Esophagus muscularis mucosa (tissue), 4 donors: ENCODE data around the gene TRAK1. TPM values are rescaled to one million over a fixed set of nuclear protein-coding genes. Genes with fewer than 3 reads are reported as not detected.

Source experiments
- DNase-seq: peaks from one replicate; pipeline ENCODE4 v3.0.0-alpha.2; 2017; ENCODE audit errors: extremely low spot score
- H3K27ac ChIP-seq, 4 donors: fragments of 200-600 bp; sonication (generic); replicated peaks in 1 of 4; 1 replicate in 3 of 4; 2 replicates in 1 of 4; pipeline ENCODE4 v1.5.1; 2016 to 2019; ENCODE audit warnings: mild to moderate bottlenecking in 1 of 4
- H3K27me3 ChIP-seq, 4 donors: fragments of 200-600 bp; sonication (generic); one replicate each; pipeline versions ENCODE4 v1.5.1 to v1.6.0; 2016 to 2019
- H3K36me3 ChIP-seq, 4 donors: fragments of 200-600 bp; sonication (generic); one replicate each; pipeline ENCODE4 v1.5.1; 2016 to 2019
- H3K4me1 ChIP-seq, 4 donors: fragments of 200-600 bp; sonication (generic); one replicate each; pipeline ENCODE4 v1.5.1; 2016 to 2019
- H3K4me3 ChIP-seq, 4 donors: fragments of 200-600 bp; sonication (generic); 1 replicate in 2 of 4; 2 replicates in 2 of 4; pipeline ENCODE4 v1.5.1; 2016 to 2019; ENCODE audit warnings: mild to moderate bottlenecking in 4 of 4, moderate library complexity in 1 of 4
- H3K9me3 ChIP-seq, 4 donors: fragments of 200-600 bp; sonication (generic); 1 replicate in 3 of 4; 2 replicates in 1 of 4; pipeline ENCODE4 v1.5.1; 2016 to 2019
- CTCF ChIP-seq, 3 experiments: fragments of 200-600 bp in 2 of 3; fragments of 450-650 bp in 1 of 3; sonication (generic) in 2 of 3; IDR thresholded peaks; one replicate each; pipeline ENCODE4 v1.5.1; 2017 to 2019; ENCODE audit warnings: antibody characterized with exemption in 3 of 3, mild to moderate bottlenecking in 2 of 3, moderate library complexity in 1 of 3
- EP300 ChIP-seq: sonication (generic); formaldehyde crosslinking; IDR thresholded peaks from one replicate; pipeline ENCODE4 v1.6.1; 2017; ENCODE audit warnings: antibody characterized with exemption
- POLR2A ChIP-seq: fragments of 450-650 bp; IDR thresholded peaks from one replicate; pipeline ENCODE4 v1.6.1; 2017; ENCODE audit warnings: antibody characterized with exemption, moderate library complexity, mild to moderate bottlenecking, low read depth
- POLR2AphosphoS5 ChIP-seq, 2 donors: sonication (generic); formaldehyde crosslinking; IDR thresholded peaks; one replicate each; pipeline ENCODE4 v1.6.1; 2017; ENCODE audit warnings: antibody characterized with exemption in 2 of 2
- WGBS: methylation state at CpG from one replicate; pipeline ENCODE4 v1.1.5; 2018; 5-methylcytosine and 5-hydroxymethylcytosine counted together
- intact Hi-C: fragments of 100-400 bp; cut with DNase I; formaldehyde crosslinking; loops from one replicate; pipeline ENCODE4 v1.15.1; 2023
- total RNA-seq, 4 donors: library from RNA; depleted of rRNA; stranded (reverse); fragments of >200 nt; gene quantifications; one replicate each; pipeline versions ENCODE4 v1.1.0 to v1.2.1, GENCODE V29; 2016

Gene TRAK1
- total RNA-seq, 4 donors from 2014 or later = 45.7 to 74.8 (median 57.7) TPM

- Histone ChIP-seq H3K4me1 (peaks cover 64 to 87% (median 84%) of the 10 kb centered on the region in 4 donors), H3K27me3 (no peaks in the 10 kb centered on the region), H3K27ac (peak overlapping the region; percentile 82 to 86 (median 84)), H3K9me3 (no peaks in the 10 kb centered on the region), H3K36me3 (no peaks in the 10 kb centered on the region), H3K4me3 (no peak overlapping the region)
- DNase-seq = no peak
- WGBS = 40% methylated on average over 5 of the region's 5 CpGs
- intact Hi-C loops = no loop called here
- TF ChIP-seq POLR2A = no peak
- TF ChIP-seq CTCF (IDR thresholded peaks at IDR 0.05) = no peak
- no peak for TF ChIP-seq EP300
- TF ChIP-seq POLR2AphosphoS5 (IDR thresholded peaks at IDR 0.05) = no peak
These were observed 13.4 kb upstream of the TRAK1 start for GRCh38 chr3:42077785-42078184.

GRCh38 chr3:42078677-42079076, 12.5 kb upstream of the TRAK1 start:
- Histone ChIP-seq H3K9me3 (no peaks in the 10 kb centered on the region), H3K4me1 (peaks cover 64 to 87% (median 83%) of the 10 kb centered on the region in 4 donors), H3K4me3 (no peak overlapping the region), H3K27ac (peak overlapping the region; percentile 82 to 86 (median 84)), H3K27me3 (no peaks in the 10 kb centered on the region), H3K36me3 (no peaks in the 10 kb centered on the region)
- WGBS = 93% methylated on average over 3 of the region's 3 CpGs
- DNase-seq = no peak
- TF ChIP-seq EP300 (no peak), CTCF (IDR thresholded peaks at IDR 0.05) (no peak), POLR2A (no peak), POLR2AphosphoS5 (IDR thresholded peaks at IDR 0.05) (no peak)
- intact Hi-C loops = no loop called here

- Histone ChIP-seq H3K36me3 (no peaks in the 10 kb centered on the region), H3K9me3 (no peaks in the 10 kb centered on the region), H3K27me3 (no peaks in the 10 kb centered on the region), H3K4me3 (no peak overlapping the region), H3K27ac (peak overlapping the region; percentile 82 to 86 (median 84)), H3K4me1 (peaks cover 60 to 82% (median 78%) of the 10 kb centered on the region in 4 donors)
- DNase-seq = no peak
- WGBS = 64% methylated on average over 13 of the region's 13 CpGs
- no peak for TF ChIP-seq POLR2A
- no peak for TF ChIP-seq POLR2AphosphoS5 (IDR thresholded peaks at IDR 0.05)
- no peak for TF ChIP-seq EP300
- TF ChIP-seq CTCF (IDR thresholded peaks at IDR 0.05) = no peak
- intact Hi-C loops = no loop called here
These were observed 11.3 kb upstream of the TRAK1 start for GRCh38 chr3:42079701-42080452.

- Histone ChIP-seq H3K27ac (peak overlapping the region; percentile 82 to 86 (median 84)), H3K9me3 (no peaks in the 10 kb centered on the region), H3K4me1 (peaks cover 63 to 83% (median 78%) of the 10 kb centered on the region in 4 donors), H3K27me3 (no peaks in the 10 kb centered on the region), H3K36me3 (no peaks in the 10 kb centered on the region), H3K4me3 (no peak overlapping the region)
- no peak for DNase-seq
- no peak for TF ChIP-seq CTCF (IDR thresholded peaks at IDR 0.05)
- TF ChIP-seq EP300 = peak; percentile 41
- peak; percentile 55 to 77 for TF ChIP-seq POLR2AphosphoS5 (IDR thresholded peaks at IDR 0.05)
- 47% methylated on average over 1 of the region's 1 CpG for WGBS
- intact Hi-C loops = no loop called here
These were observed 10.7 kb upstream of the TRAK1 start for GRCh38 chr3:42080453-42080872.
